Spinal cord (tissue), 10 donors: ENCODE measurements around the gene EZR. TPM values are rescaled to one million over a fixed set of nuclear protein-coding genes. Genes with fewer than 3 reads are reported as not detected.
A peak's percentile ranks its signal among the peaks of the same experiment; 100 is the strongest.

Experiments
- DNase-seq, 6 donors: peaks; one replicate each; pipeline versions ENCODE4 v3.0.0 to v3.0.0-alpha.2; 2013 to 2015; ENCODE audit warnings: low spot score in 6 of 6, low read depth in 4 of 6
- H3K27ac ChIP-seq: one replicate; pipeline ENCODE4 v1.5.1; 2013; ENCODE audit warnings: low read depth, low read length, control low read depth
- H3K27me3 ChIP-seq: one replicate; pipeline ENCODE4 v1.6.1; 2013; ENCODE audit warnings: low read length; ENCODE audit not compliant: control insufficient read depth, insufficient read depth
- H3K36me3 ChIP-seq: one replicate; pipeline ENCODE4 v1.6.1; 2013; ENCODE audit warnings: low read length; ENCODE audit not compliant: control insufficient read depth, insufficient read depth
- H3K4me1 ChIP-seq: one replicate; pipeline ENCODE4 v1.6.1; 2013; ENCODE audit warnings: low read length; ENCODE audit not compliant: control insufficient read depth, insufficient read depth
- H3K4me3 ChIP-seq: one replicate; pipeline ENCODE4 v1.5.1; 2013; ENCODE audit warnings: low read depth, low read length, control low read depth
- H3K9me3 ChIP-seq: one replicate; pipeline ENCODE4 v1.6.1; 2013; ENCODE audit warnings: low read length; ENCODE audit not compliant: control insufficient read depth, insufficient read depth
- WGBS: methylation state at CpG from one replicate; pipeline ENCODE4 v1.1.5; 2013; ENCODE audit warnings: missing lambda C conversion rate; ENCODE audit not compliant: insufficient coverage; 5-methylcytosine and 5-hydroxymethylcytosine counted together
- polyA plus RNA-seq, 2 donors: library from polyadenylated mRNA; unstranded; fragments of 120-200 nt; gene quantifications; one replicate each; pipeline ENCODE4 v1.2.1, GENCODE V29; 2013; ENCODE audit not compliant: insufficient read length in 2 of 2
- total RNA-seq, 2 donors: library from RNA; depleted of rRNA in 1 of 2; stranded (reverse); fragments of 120-200 nt in 1 of 2; fragments of >200 nt in 1 of 2; gene quantifications; one replicate each; pipeline versions ENCODE4 v1.2.3 to v1.2.4, GENCODE V29; 2013 to 2014
- donor health status: healthy.

The EZR gene
- total and polyA plus RNA-seq, 4 donors, result 114 to 244 (median 177) TPM

GRCh38 chr6:158812611-158813010 is 6.6 kb downstream of the EZR start:
- no peak overlapping the region for H3K4me3 ChIP-seq
- H3K9me3 ChIP-seq, result no peaks in the 10 kb centered on the region
- peaks cover 27% of the 10 kb centered on the region for H3K4me1 ChIP-seq
- no peak for DNase-seq
- no peak overlapping the region for H3K27ac ChIP-seq
- peaks cover 4% of the 10 kb centered on the region for H3K27me3 ChIP-seq
- H3K36me3 ChIP-seq, result peaks cover 2% of the 10 kb centered on the region
- WGBS, result 86% methylated on average over 4 of the region's 5 CpGs

GRCh38 chr6:158810155-158811095 is 8.7 kb downstream of the EZR start:
- Histone ChIP-seq H3K36me3 (peaks cover 2% of the 10 kb centered on the region), H3K27ac (peak overlapping the region; percentile 1), H3K9me3 (no peaks in the 10 kb centered on the region), H3K4me1 (peaks cover 21% of the 10 kb centered on the region), H3K4me3 (no peak overlapping the region), H3K27me3 (no peaks in the 10 kb centered on the region)
- 40% methylated on average over 1 of the region's 9 CpGs for WGBS
- DNase-seq, result peak in 1 of 6 donors; percentile 44

GRCh38 chr6:158808941-158809678 is 10.1 kb downstream of the EZR start:
- Histone ChIP-seq H3K4me1 (peaks cover 13% of the 10 kb centered on the region), H3K9me3 (no peaks in the 10 kb centered on the region), H3K4me3 (no peak overlapping the region), H3K27me3 (no peaks in the 10 kb centered on the region), H3K36me3 (peaks cover 2% of the 10 kb centered on the region), H3K27ac (no peak overlapping the region)
- WGBS, result 33% methylated on average over 1 of the region's 8 CpGs
- DNase-seq, result peak in 2 of 6 donors; percentile 32 to 59

- no peak for DNase-seq
- WGBS, result 86% methylated on average over 1 of the region's 6 CpGs
- H3K27ac ChIP-seq, result no peak overlapping the region
- H3K36me3 ChIP-seq, result peaks cover 2% of the 10 kb centered on the region
- no peaks in the 10 kb centered on the region for H3K9me3 ChIP-seq
- peaks cover 12% of the 10 kb centered on the region for H3K4me1 ChIP-seq
- no peaks in the 10 kb centered on the region for H3K27me3 ChIP-seq
- H3K4me3 ChIP-seq, result no peak overlapping the region
Observed at GRCh38 chr6:158808442-158808833, 10.7 kb downstream of the EZR start.

GRCh38 chr6:158807515-158808441 is 11.4 kb downstream of the EZR start:
- no peak for DNase-seq
- no peak overlapping the region for H3K4me3 ChIP-seq
- H3K36me3 ChIP-seq, result peaks cover 2% of the 10 kb centered on the region
- no peak overlapping the region for H3K27ac ChIP-seq
- 70% methylated on average over 2 of the region's 8 CpGs for WGBS
- no peaks in the 10 kb centered on the region for H3K9me3 ChIP-seq
- no peaks in the 10 kb centered on the region for H3K27me3 ChIP-seq
- H3K4me1 ChIP-seq, result peaks cover 12% of the 10 kb centered on the region

GRCh38 chr6:158805698-158806377 is 13.3 kb downstream of the EZR start:
- peaks cover 13% of the 10 kb centered on the region for H3K4me1 ChIP-seq
- DNase-seq, result no peak
- no peaks in the 10 kb centered on the region for H3K36me3 ChIP-seq
- no peak overlapping the region for H3K4me3 ChIP-seq
- no peaks in the 10 kb centered on the region for H3K9me3 ChIP-seq
- no peaks in the 10 kb centered on the region for H3K27me3 ChIP-seq
- WGBS, result 100% methylated on average over 1 of the region's 5 CpGs
- no peak overlapping the region for H3K27ac ChIP-seq

- H3K4me1 ChIP-seq, result peaks cover 21% of the 10 kb centered on the region
- no peak for DNase-seq
- no peaks in the 10 kb centered on the region for H3K9me3 ChIP-seq
- H3K4me3 ChIP-seq, result no peak overlapping the region
- H3K27me3 ChIP-seq, result no peaks in the 10 kb centered on the region
- no peak overlapping the region for H3K27ac ChIP-seq
- H3K36me3 ChIP-seq, result no peaks in the 10 kb centered on the region
Observed at GRCh38 chr6:158804207-158804606, 15.0 kb downstream of the EZR start.

- WGBS, result 13% methylated on average over 3 of the region's 5 CpGs
- peaks cover 24% of the 10 kb centered on the region for H3K4me1 ChIP-seq
- H3K36me3 ChIP-seq, result no peaks in the 10 kb centered on the region
- peak overlapping the region; percentile 26 for H3K27ac ChIP-seq
- no peaks in the 10 kb centered on the region for H3K9me3 ChIP-seq
- no peak overlapping the region for H3K4me3 ChIP-seq
- DNase-seq, result peak in 1 of 6 donors; percentile 40
- H3K27me3 ChIP-seq, result no peaks in the 10 kb centered on the region
Observed at GRCh38 chr6:158803733-158804143, 15.4 kb downstream of the EZR start.
